ENCODE results near the gene RAB1B. TPM values are rescaled to one million over a fixed set of nuclear protein-coding genes. Genes with fewer than 3 reads are reported as not detected.

Gene RAB1B
- total and polyA plus RNA-seq, 10 of the 15 experiments (the other 5 are each of a cell fraction or from before 2014, with no cell fraction given): 10.4 to 193 (median 96.9) TPM

- Histone ChIP-seq H4K20me1 (ENCODE audit: control insufficient read depth, insufficient read depth) (no peaks in the 10 kb centered on the region), H3K4me2 (ENCODE audit: control insufficient read depth, insufficient read depth) (no peak overlapping the region), H3K9ac (ENCODE audit: control insufficient read depth, insufficient read depth, low read length) (no peak overlapping the region), H3K4me3 (no peak overlapping the region), H3K79me2 (ENCODE audit: control insufficient read depth, insufficient read depth, low read length) (no peaks in the 10 kb centered on the region), H2AFZ (ENCODE audit: control insufficient read depth, low read depth, low read length) (no peak overlapping the region), H3K27me3 (replicated peaks in 1 of 2; ENCODE audit: control insufficient read depth in 2 of 2, insufficient read depth in 2 of 2, low read length in 1 of 2) (no peaks in the 10 kb centered on the region), H3K27ac (ENCODE audit: control insufficient read depth, insufficient read depth) (no peak overlapping the region), H3K4me1 (ENCODE audit: control insufficient read depth, insufficient read depth, low read length) (no peaks in the 10 kb centered on the region), H3K9me3 (replicated peaks; ENCODE audit: control insufficient read depth, insufficient read depth, low read length) (no peaks in the 10 kb centered on the region), H3K36me3 (ENCODE audit: control insufficient read depth in 2 of 2, insufficient read depth in 2 of 2, low read length in 1 of 2) (peaks cover 13 to 35% of the 10 kb centered on the region in 2 experiments; a peak in 3 of 4 replicates)
- ChIA-PET POLR2A (no interaction called here), RAD21 (ENCODE audit: unreplicated experiment) (no interaction called here), SMC1A (ENCODE audit: uncharacterized antibody, unreplicated experiment) (no interaction called here), CTCF (no interaction called here)
- DNase-seq (ENCODE audit: low read depth, low spot score) (no peak), FAIRE-seq (no peak), ATAC-seq (no peak)
- WGBS (ENCODE audit: insufficient coverage, insufficient replicate concordance, low lambda C conversion rate, missing lambda C conversion rate): 80% methylated on average over 5 of the region's 6 CpGs
- BruUV-seq (replicated peaks): no TSS peak
- intact Hi-C loops (cut with micrococcal nuclease; ENCODE audit: unreplicated experiment) (no loop called here), in situ Hi-C loops (cut with MboI) (no loop called here)
- no peak for TF ChIP-seq BCLAF1 (IDR thresholded peaks at IDR 0.05)
- no peak for TF ChIP-seq YBX1 (IDR thresholded peaks at IDR 0.05)
These were observed 38.3 kb upstream of the RAB1B start for GRCh38 chr11:66230156-66230555.

GRCh38 chr11:66230978-66231377 lies 37.5 kb upstream of the RAB1B start:
- FAIRE-seq: no peak
- Histone ChIP-seq H4K20me1 (ENCODE audit: control insufficient read depth, insufficient read depth) (no peaks in the 10 kb centered on the region), H3K27me3 (replicated peaks in 1 of 2; ENCODE audit: control insufficient read depth in 2 of 2, insufficient read depth in 2 of 2, low read length in 1 of 2) (no peaks in the 10 kb centered on the region), H3K9me3 (replicated peaks; ENCODE audit: control insufficient read depth, insufficient read depth, low read length) (no peaks in the 10 kb centered on the region), H3K4me2 (ENCODE audit: control insufficient read depth, insufficient read depth) (no peak overlapping the region), H2AFZ (ENCODE audit: control insufficient read depth, low read depth, low read length) (no peak overlapping the region), H3K36me3 (ENCODE audit: control insufficient read depth in 2 of 2, insufficient read depth in 2 of 2, low read length in 1 of 2) (peaks cover 13 to 35% of the 10 kb centered on the region in 2 experiments; a peak in 3 of 4 replicates), H3K4me3 (no peak overlapping the region), H3K9ac (ENCODE audit: control insufficient read depth, insufficient read depth, low read length) (no peak overlapping the region), H3K27ac (ENCODE audit: control insufficient read depth, insufficient read depth) (no peak overlapping the region), H3K4me1 (ENCODE audit: control insufficient read depth, insufficient read depth, low read length) (no peaks in the 10 kb centered on the region), H3K79me2 (ENCODE audit: control insufficient read depth, insufficient read depth, low read length) (no peaks in the 10 kb centered on the region)
- SMC1A ChIA-PET (ENCODE audit: uncharacterized antibody, unreplicated experiment): no interaction called here
- no TSS peak for BruUV-seq (replicated peaks)
- CTCF ChIA-PET: no interaction called here
- RAD21 ChIA-PET (ENCODE audit: unreplicated experiment): no interaction called here
- TF ChIP-seq MTA2 (IDR thresholded peaks at IDR 0.05; ENCODE audit: low read depth) (no peak), POU2F2 (IDR thresholded peaks at IDR 0.05; ENCODE audit: borderline replicate concordance, low read depth, low read length) (no peak), ZNF217 (IDR thresholded peaks at IDR 0.05) (no peak), PRDM15 (CRISPR knock-in tag; IDR thresholded peaks at IDR 0.05) (no peak), SMARCA5 (IDR thresholded peaks at IDR 0.05) (no peak), NRF1 (conservative IDR thresholded peaks at IDR 0.05; ENCODE audit: low read depth, low read length) (no peak), SKIL (IDR thresholded peaks at IDR 0.05; ENCODE audit: low read depth, poor library complexity, severe bottlenecking) (no peak)
- DNase-seq (ENCODE audit: low read depth, low spot score): no peak
- intact Hi-C loops (cut with micrococcal nuclease; ENCODE audit: unreplicated experiment) (no loop called here), in situ Hi-C loops (cut with MboI) (no loop called here)
- POLR2A ChIA-PET: no interaction called here
- WGBS (ENCODE audit: insufficient coverage, insufficient replicate concordance, low lambda C conversion rate, missing lambda C conversion rate): 94% methylated on average over 14 of the region's 14 CpGs
- ATAC-seq: no peak
